Nucleus accumbens (tissue), 56 donors: ENCODE measurements around the gene ZNF581.
A peak's percentile ranks its signal among the peaks of the same experiment; 100 is the strongest.

Source experiments
- DNase-seq, 56 donors: peaks; one replicate each; lab custom pipeline; 2025; lab: John Stamatoyannopoulos, UW

The ZNF581 gene

DNA sequence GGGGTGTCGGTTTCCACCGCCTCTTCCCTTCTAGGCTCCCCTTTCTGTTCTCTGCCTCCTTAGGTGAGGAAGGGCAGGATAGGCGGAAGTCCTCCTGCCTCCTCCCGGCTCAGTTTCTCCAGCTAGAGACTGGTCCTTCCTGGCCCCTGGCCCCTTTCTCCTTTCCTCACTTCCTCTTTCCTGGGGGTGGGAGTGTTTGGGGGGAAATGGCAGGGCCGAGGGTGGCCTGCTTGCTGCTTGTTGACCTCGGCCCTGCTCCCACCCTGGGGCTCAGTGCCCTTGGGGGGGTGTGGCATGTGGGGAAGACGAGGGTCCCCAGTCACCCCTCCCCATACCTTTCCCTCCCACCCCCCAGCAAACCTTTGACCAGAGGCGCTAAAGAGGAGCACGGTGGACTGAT, 16.4 kb downstream of the ZNF581 start:
- no peak for DNase-seq

DNA sequence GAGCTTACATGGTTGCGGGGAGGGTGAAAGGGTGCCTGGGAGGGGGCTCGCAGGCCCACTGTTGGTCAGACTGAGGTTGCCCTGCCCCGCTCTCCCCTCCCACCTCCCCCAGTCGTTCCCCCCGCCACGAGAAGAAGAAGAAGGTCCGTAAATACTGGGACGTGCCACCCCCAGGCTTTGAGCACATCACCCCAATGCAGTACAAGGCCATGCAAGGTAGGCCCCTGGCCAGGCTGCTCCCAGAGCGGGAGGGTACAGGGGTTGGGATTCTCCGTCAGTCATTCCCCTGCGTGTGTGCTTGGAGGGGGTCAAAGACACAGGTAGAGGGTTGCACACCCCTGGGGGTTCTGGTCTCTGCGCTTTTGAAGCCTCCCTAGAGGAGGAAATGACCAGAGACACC, 17.0 kb downstream of the ZNF581 start:
- DNase-seq, result no peak

DNA sequence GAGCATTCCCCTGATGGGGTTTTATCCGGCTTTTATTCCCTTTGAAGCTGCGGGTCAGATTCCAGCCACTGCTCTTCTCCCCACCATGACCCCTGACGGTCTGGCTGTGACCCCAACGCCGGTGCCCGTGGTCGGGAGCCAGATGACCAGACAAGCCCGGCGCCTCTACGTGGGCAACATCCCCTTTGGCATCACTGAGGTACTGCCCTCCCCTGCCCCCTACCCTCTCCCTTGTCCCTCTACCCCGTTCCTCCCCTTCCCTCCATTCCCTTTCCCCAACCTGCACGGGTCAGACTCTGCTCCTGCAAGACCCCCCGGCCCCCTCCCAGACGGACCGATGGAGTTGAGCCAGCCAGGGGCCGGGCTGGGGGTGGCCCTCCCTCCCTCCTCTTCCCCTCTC, 17.5 kb downstream of the ZNF581 start:
- DNase-seq, result no peak

DNA sequence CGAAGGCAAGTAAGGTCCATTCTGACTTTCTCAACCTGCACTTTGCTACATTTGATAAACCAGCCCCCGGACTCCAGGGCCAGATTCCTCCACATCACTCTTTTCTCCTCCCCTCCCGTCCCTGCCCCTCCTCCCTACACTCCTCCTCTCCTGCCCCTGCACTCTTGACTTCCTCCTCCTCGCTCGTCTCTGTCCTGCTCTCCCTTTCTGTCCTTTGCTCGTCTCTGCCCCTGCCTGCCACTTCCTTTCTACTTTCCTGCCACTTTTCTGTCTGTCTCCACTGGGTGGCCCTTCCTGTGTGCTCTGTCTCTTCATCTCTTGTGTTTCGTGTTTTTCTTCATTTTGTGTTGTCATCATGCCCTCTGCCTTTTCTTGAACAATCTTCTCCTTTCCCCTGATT, 18.4 kb downstream of the ZNF581 start:
- no peak for DNase-seq

DNA sequence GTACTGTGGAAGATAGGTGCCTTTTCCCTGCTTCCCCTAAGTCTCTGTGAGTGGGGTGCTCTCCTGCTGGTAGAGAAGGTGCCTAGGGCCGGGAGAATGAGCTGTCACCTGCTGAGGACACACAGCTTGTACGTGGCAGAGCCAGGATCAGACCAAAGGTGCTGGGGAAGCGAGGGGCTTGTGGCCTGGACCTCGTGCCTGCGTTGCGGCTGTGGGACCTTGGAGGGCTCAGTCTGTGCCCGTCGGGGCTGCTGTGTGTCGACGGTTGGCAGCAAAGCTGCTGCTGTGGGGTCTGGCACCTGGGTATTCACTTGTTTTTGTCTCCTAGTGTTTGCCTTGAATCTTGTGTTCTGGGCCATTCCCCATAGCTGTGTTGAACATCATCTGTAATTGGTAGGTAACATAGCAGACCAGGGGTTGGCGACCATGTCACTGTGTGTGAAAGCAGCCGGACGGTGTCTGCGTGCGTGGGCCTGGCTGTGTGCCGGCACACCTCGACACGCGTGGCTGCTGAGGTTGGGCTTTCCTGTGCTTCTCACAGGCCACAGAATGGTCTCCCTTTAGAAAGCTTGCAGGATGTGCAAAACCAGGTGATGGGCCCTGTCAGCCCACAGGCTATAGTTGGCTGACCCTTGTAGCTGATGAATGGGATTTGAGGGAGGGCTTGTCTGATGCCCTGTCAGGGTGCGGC, 20.5 kb downstream of the ZNF581 start:
- DNase-seq, result no peak

DNA sequence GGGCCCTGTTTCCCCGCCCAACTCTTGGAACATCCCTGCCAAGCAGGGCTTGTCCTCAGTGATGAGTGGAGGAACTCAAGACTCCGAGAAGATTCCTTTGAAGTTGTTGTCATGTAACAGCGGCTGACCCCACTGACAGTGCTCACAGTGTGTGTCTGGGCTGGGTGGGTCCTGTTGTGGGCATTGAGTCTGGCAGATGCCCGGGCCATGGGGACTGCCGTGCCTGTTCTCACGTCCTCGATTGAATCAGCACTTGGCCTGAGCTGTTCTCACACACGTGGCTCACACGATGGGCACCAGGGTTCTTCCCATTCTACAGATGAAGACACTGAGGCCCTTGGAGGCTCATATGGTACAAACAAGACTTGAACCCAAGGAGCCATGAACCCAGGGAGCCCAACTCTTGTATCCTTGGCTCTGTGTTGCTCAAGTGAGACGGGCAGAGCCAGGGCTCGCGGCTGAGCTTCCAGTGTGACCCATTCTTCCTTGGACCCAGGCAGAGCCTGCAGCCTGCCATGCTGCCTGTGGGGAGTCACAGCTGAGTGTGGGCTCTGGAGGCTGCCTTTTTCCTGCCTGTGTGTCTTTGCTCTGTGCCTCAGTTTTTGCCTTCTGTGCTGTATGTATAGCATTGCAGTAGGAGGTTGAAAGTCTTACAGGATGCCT, 23.0 kb downstream of the ZNF581 start:
- DNase-seq, result no peak

DNA sequence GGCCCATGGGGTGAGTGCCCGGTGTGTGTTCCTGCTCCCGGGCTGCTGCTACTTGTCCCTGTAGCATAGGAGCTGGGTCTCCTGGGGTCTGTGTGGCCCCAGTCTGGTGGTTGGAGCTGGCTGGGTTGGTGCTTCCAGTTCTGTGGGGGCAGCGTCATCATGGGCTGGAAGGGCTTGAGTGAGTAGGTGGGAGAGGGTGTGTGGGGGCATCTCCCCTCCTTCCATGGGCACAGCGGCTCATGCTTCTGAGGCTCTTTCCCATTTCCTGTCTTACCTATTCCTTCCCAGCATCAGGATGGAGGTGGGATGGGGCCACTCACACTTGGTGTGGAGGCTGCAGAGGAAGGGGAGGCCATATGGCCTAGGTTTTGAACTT, 23.5 kb downstream of the ZNF581 start:
- DNase-seq, result no peak

DNA sequence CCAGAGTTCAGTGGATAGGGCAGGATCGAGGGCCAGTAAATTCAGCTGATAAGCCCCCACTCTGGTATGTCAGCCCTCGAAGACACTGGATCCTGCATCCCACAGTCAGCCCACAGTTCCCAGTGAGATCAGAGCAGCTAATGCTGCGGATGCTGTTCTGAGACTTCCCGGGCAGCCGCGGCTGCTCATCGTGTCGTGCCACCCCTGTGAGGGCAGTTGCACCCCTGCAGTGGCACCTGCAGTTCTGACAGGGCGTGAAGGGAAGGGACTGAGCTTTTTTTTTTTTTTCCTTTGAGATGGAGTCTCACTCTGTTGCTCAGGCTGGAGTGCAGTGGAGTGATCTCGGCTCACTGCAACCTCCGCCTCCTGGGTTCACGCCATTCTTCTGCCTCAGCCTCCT, 24.1 kb downstream of the ZNF581 start:
- no peak for DNase-seq

DNA sequence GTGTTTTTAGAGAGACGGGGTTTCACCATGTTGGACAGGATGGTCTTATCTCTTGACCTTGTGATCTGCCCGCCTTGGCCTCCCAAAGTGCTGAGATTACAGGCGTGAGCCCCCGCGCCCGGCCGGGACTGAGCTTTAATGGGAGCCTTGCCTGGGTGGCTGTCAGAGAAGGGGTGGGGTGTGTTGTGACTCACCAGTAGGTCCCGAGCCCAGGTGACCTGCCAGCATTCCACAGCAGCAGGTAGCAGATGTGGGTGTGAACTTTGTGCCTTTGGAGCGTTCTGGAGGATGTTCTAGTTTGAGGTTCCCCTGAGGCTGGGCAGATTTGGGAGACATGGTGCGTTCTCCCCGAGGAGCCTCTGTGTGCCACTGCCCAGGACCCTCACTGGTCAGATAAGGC, 24.5 kb downstream of the ZNF581 start:
- DNase-seq, result peak in 24 of 56 donors; percentile 4 to 71 (median 27)

DNA sequence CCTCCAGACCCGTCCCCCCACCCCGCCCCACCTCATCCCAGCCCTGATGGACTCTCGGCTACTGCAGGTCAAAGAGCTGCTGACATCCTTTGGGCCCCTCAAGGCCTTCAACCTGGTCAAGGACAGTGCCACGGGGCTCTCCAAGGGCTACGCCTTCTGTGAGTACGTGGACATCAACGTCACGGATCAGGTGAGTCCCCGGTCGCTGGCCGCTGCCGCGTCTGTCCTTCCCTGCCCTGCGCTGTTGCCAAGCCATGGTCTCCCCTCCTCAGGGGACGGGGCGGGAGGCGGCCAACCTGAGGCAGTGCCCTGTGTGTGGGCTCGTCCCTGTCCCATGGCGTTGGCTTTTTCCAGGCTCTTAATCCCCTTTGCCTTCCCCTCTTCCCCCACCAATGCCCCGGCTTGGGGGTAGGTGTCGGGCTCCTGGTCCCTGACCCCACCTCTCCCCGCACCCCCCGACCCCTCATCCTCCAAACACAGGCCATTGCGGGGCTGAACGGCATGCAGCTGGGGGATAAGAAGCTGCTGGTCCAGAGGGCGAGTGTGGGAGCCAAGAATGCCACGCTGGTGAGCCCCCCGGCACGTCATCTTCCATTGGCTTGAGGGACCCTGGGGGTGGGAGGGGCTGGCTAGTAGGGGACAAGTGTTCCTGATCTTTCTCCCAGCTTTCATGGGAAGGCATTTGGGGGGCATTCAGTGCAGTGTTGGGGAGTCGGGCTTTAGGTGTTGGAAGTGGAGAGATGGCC, 25.3 kb downstream of the ZNF581 start:
- no peak for DNase-seq

DNA sequence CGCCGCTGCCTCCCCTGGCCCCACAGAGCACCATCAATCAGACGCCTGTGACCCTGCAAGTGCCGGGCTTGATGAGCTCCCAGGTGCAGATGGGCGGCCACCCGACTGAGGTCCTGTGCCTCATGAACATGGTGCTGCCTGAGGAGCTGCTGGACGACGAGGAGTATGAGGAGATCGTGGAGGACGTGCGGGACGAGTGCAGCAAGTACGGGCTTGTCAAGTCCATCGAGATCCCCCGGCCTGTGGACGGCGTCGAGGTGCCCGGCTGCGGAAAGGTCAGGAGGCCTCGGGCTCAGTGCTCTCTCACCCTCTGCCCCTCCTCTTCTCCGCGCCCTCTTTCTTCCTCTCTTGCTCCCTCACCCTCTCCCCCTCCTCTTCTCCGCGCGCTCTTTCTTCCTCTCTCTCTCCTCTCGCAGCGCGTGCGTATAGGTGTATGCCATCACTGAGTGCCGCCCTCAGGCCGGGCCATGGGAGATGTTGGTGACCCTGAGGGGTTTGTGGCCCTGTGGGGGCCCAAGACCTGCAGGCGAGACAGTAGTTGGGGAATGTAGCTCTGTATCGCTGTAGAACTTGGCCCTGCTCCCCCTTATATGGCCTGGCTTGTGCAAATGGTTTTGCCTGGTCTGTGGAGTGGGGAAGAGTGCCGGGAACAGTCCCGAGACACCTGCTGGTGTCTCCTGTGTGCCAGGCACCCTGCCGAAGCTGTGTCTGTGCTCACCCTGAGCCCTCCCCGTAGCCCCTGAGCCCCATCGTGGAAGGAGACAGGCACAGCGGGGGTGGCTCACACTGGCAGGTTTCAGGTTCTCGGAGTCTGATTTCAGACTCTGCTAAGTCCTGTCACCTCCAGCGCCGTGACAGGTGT, 26.2 kb downstream of the ZNF581 start:
- DNase-seq, result peak in 23 of 56 donors; percentile 8 to 72 (median 36)

DNA sequence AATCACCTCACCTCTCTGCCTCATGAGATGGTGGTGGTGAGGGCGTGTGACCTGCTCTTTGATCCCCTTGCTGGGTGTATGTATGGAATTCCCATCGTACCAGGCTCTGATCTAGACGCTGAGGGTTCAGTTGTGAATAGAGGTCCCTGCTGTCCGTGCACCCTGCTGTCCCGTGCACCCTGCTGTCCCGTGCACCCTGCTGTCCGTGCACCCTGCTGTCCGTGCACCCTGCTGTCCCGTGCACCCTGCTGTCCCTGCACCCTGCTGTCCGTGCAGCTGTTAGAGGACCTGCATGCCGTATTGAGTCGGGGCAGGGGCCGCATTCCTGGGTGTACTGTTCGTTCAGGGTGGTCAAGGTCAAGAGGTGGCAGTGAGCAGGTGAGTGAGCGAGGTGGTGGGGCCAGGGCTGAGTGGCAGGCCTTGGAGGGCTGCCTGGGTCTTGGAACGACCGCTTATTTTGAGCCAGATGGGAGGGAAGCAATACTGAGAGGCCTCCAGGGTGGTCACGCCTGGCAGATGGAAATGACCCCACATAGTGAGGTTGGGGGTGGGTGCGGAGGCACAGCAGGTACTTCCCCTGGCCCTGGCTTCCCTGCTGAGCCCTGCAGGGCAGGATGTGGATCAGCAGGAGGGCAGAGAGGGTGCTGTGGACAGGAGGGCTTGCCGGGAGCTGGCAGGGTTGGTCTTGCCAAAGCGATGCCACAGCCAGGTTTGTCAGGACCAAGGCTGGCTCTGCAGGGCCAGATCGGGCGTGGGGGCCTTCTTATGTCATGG, 27.0 kb downstream of the ZNF581 start:
- peak in 27 of 56 donors; percentile 2 to 72 (median 17) for DNase-seq

DNA sequence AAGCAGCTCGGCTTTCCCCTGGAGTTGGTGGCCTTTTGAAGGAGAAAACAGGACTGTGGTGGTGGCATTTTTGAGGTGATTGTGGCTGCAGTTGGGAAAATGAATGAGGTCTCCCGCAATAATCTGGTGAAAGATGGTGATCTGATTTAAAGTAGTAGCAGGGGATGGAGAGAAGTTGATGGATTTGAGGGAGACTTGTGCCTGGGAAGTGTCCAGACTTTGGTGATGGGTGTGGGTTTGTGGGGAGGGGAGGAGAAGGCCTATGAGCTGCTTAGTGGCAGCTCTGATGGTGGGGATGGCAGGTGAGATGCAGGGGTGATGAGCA, 27.6 kb downstream of the ZNF581 start:
- DNase-seq, result no peak

DNA sequence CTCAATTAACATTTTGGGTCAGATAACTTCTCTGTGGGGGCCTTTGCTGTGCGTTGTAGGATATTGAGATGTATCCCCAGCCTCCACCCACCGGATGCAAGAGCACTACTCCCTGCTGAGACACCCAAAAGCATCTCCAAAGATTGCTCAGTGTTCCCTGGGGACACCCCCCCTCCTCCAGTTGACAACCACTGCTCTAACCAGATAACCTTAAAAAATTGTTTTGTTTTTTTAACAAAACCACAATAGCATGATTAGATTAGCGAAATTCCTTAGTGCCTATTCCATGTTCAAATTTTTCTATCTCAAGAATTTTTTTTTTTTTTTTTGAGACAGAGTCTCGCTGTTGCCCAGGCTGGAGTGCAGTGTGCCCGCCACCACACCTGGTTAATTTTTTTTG, 29.0 kb downstream of the ZNF581 start:
- no peak for DNase-seq

DNA sequence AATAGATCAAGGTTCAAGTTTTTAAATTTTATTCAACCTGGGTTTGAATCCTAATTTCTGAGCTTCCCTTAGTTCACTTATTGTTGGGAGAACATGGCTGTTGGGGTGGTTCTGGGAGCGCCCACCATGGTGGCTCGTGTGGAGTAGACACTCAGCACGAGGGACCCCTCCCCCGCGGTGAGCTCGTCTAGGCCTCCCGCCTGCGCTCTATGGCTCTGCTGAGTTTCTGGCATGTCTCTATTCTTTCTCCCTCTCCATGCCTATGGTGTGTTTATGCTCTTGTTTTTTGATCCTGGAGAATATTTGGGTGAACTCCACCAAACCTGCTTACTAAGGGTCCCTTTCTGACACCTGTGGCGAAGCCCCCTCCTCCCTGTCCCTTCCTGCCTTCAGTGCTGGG, 30.0 kb downstream of the ZNF581 start:
- DNase-seq, result no peak

DNA sequence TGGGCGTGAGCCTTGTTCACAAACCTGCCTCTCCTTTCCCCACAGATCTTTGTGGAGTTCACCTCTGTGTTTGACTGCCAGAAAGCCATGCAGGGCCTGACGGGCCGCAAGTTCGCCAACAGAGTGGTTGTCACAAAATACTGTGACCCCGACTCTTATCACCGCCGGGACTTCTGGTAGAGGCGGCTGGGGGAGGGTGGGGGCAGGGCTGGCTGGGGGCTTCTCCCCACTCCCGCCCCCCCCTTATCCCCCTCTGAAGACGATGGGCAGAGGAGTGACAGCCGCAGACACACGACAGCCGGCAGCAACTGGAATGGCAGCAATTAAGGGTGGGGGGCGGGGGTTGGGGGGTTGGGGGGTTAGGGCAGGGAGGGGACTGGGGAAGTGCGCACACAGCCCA, 30.4 kb downstream of the ZNF581 start:
- no peak for DNase-seq

DNA sequence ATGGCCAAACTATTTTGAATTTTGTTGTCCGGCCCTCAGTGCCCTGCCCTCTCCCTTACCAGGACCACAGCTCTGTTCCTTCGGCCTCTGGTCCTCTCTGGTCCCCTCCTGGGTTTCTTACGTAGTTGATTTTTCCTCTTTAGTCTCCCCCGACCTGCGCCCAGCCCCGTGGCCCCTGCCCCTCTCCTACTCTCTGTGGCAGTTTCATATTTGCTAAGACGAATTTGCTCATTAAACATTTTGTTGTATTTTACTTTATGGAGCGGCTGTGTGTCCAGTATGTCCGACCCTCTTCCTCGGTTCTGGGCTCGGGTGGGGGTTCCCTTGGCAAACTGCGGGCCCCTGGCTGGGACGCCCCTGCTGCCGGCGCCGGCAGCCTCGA, 31.0 kb downstream of the ZNF581 start:
- no peak for DNase-seq

DNA sequence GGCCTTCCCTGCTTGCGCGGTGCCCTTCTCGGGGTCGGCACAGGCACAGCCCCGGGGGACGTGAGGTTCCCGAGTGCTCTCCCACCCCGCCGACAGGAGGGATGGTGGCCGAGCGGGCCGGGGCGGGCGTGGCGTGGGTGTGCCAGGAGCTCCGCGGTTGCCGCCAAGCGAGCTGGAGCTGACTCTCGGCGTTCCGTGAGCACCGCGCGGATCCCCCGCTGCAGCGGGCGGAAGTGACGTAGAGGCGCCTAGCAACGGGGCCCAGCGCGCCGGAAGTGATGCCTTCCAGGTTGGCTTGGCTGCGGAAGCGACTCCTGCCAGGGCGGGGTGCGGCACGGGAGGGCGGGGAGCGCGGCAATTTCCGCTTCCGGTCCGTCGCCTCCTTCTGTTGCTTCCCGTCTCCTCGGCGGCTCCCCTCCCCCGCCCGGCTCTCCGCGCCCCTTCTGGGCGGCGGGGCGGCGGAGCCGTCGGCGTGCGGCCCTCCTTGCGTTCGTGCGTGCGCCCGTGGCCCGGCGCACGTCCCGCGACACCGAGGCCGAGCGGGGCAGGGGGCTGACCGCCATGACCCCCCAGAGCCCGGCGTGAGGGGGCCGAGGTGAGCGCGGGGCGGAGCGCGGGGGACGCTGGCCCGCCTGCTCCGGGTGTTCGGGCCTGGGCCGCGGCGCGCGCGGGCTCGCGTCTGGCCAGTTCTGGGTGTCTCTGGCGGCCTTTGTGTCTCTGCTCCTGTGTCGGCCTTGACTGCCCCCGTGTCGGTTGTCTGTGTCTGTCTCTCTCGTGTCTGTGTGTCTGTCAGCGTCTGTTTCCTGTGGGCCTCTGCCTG, 31.6 kb downstream of the ZNF581 start, which contains the start of gene EPN1:
Gene EPN1 (plus strand): TSS at position 386 of the 820 bp plus-strand sequence. CDS start 3,402 bp downstream, outside the sequence.
- DNase-seq, result peak; percentile 67 to 97 (median 92)

DNA sequence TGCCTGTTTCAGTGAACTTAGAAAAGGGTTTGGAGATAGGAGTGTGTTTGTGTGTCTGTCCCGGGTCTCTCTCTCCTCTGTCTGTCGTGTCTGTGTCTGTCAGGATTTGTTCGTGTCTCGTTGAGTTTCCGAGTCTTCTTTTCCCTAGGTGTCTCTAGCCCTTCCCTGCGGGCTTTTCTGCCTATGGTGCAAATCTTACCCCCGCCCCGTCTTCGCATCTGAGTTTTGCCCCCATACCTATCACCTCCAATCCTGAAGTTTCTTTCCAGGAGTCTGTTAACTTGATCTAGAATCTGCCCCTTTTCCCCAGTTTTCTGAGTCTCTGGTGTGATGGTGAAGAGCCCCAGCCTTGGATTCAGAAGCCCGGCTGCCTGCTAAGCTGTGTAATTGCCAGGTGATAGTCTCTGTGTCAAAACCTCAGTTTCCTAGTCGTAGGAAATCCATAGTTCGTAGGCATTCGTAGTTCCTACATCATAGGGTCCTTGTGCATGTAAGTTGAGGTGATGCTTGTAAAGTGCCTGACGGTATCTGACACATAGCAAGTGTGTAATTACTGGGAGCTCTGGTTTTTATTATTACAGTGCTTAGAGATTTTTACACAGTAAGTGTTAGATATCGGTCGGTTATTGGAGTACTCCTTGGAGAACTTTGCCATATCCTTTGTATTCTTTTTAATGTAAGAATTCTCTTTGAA, 32.4 kb downstream of the ZNF581 start:
- DNase-seq, result no peak
